ENCODE results near the gene BZW2.
"Not testable (repeated sequence)": the region's sequence is repeated elsewhere in the genome, so short reads cannot be mapped to it uniquely, and the experiment has no call there.

DNA sequence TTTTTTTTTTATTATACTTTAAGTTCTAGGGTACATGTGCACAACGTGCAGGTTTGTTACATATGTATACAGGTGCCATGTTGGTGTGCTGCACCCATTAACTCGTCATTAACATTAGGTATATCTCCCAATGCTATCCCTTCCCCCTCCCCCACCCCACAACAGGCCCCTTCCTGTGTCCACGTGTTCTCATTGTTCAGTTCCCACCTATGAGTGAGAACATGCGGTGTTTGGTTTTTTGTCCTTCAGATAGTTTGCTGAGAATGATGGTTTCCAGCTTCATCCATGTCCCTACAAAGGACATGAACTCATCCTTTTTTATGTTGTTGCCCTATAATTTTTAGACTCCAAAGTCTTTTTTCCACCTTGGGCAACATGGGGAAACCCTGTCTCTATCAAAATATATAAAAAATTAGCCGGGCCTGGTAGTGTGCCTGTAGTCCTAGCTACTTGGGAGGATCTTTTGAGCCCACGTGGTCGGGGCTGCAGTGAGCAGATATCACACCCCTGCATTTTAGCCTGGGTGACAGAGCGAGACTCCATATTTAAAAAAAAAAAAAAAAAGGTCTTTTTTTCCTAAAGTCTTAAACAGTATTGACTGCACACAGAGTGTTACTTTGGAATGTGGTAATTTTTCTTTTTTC, 14.0 kb downstream of the BZW2 start:
- not testable (repeated sequence) for TF ChIP-seq EZH2 (IDR thresholded peaks at IDR 0.05; ENCODE audit: borderline replicate concordance, insufficient read depth, low read depth, low read length, poor library complexity, severe bottlenecking)
- TF ChIP-seq, protein P1, sequence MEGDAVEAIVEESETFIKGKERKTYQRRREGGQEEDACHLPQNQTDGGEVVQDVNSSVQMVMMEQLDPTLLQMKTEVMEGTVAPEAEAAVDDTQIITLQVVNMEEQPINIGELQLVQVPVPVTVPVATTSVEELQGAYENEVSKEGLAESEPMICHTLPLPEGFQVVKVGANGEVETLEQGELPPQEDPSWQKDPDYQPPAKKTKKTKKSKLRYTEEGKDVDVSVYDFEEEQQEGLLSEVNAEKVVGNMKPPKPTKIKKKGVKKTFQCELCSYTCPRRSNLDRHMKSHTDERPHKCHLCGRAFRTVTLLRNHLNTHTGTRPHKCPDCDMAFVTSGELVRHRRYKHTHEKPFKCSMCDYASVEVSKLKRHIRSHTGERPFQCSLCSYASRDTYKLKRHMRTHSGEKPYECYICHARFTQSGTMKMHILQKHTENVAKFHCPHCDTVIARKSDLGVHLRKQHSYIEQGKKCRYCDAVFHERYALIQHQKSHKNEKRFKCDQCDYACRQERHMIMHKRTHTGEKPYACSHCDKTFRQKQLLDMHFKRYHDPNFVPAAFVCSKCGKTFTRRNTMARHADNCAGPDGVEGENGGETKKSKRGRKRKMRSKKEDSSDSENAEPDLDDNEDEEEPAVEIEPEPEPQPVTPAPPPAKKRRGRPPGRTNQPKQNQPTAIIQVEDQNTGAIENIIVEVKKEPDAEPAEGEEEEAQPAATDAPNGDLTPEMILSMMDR (IDR thresholded peaks at IDR 0.05) = not testable (repeated sequence)

All from B cell (primary cell).